RWPE1 (cell line): ENCODE results near the gene UFD1.

ENCODE experiments used
- CTCF ChIA-PET: fragments of 350-600 bp; sonication (Branson Sonifier 250); formaldehyde crosslinking; extraction: SDS; loops from one replicate; lab custom pipeline; 2021; lab: Yijun Ruan, JAX
- POLR2A ChIA-PET: fragments of 400-600 bp; formaldehyde crosslinking; extraction: SDS; loops from one replicate; lab custom pipeline; 2020; ENCODE audit warnings: antibody characterized with exemption; ENCODE audit not compliant: low non-redundant PET; lab: Yijun Ruan, JAX
- DNase-seq: peaks from one replicate; pipeline ENCODE4 v3.0.0; 2012; ENCODE audit warnings: low spot score
- H3K27ac ChIP-seq: fragments of 450-650 bp; 2 replicates; pipeline ENCODE4 v1.5.1; 2017
- CTCF ChIP-seq: fragments of 450-650 bp; conservative IDR thresholded peaks from 2 replicates; pipeline ENCODE4 v1.5.1; 2017; ENCODE audit warnings: low read depth, mild to moderate bottlenecking

UFD1 gene

DNA sequence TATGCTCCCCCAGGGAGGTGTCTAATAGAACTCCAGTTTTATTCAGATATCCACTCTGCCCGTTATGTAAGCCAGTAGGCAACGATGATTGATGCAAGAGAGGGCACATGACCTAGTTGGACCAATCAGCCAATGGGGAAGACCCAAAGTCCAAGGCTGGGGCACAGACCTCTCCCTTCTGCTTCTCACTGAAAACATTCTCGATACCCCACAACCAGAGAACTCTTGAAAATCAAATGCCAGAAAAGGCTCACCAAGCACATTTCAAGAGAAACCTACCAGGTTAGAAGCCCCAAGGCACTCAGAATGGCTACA, 54.9 kb downstream of the UFD1 start:
- POLR2A ChIA-PET, result no interaction called here
- no peak for TF ChIP-seq CTCF
- H3K27ac ChIP-seq, result no peak overlapping the region
- CTCF ChIA-PET, result interaction anchor here (0.7 kb wide), 1 partner anchor 230 kb away, joined by 3 read pairs; no protein-coding TSS in a partner anchor
- no peak for DNase-seq

DNA sequence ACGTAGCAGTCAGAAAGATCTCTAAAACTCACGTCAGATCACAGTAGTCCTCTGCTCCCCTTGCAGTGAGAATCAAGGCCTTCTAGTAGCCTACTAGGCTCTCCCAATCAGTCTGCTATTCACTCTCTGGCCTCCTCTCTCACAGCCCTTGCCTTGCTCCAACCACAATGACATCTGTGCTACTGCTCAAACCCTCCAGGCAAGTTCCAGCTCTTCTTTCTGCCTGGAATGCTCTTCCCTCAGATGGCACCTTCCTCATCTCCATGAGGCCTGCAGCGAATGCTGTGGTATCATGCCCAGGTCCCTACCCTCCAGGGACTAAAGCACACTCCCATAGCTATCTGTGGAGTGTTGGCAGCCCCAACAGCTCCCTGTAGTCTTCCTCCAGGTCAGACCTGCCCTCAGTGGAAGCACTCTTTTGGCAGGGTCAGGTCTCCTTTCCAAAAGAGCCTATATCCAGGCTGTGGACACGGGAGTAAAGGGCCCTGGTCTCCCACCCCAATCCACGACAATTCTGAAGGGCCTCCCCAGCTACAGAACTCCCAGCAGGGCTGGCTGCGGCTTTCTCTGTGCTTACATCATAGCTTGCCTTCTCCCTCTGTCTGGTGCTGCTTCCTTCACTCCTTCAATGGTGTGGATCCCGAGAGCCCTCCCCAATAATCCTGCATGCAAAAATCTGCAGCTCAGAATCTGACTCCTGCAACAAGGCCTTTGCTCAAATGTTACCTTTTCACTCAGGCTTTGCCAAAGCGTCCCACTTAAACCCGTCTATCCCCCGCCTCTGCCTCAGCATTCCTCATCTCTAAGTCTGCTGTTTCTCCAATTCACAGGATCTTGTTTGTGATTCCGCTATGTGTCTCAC, 56.3 kb downstream of the UFD1 start:
- DNase-seq, result no peak
- CTCF ChIA-PET, result no interaction called here
- TF ChIP-seq CTCF, result no peak
- POLR2A ChIA-PET, result no interaction called here
- peak overlapping the region; percentile 24; the same call in 1 of the 2 replicates for H3K27ac ChIP-seq

DNA sequence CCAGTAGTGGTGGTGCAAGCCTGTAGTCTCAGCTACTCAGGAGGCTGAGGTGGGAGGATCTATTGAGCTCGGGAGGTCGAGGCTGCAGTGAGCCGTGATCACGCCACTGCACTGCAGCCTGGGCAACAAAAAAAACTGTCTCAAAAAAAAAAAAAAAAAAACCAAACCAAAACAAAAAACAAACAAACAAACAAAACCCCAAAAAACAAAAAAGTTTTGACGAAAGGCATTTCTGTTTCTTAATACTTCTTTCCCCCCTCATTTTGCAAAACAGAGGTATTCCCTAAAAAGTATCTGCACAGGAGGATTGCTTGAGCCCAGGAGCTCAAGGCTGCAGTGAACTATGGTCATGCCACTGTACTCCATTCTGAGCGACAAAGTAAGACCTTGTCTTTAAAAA, 58.7 kb downstream of the UFD1 start:
- no peak for TF ChIP-seq CTCF
- DNase-seq, result no peak
- ChIA-PET CTCF (no interaction called here), POLR2A (no interaction called here)
- no peak overlapping the region for H3K27ac ChIP-seq

- TF ChIP-seq CTCF, result no peak
- CTCF ChIA-PET, result no interaction called here
- no peak overlapping the region for H3K27ac ChIP-seq
- DNase-seq, result no peak
- POLR2A ChIA-PET, result no interaction called here
These were observed 59.4 kb downstream of the UFD1 start for GRCh38 chr22:19419464-19420178.

DNA sequence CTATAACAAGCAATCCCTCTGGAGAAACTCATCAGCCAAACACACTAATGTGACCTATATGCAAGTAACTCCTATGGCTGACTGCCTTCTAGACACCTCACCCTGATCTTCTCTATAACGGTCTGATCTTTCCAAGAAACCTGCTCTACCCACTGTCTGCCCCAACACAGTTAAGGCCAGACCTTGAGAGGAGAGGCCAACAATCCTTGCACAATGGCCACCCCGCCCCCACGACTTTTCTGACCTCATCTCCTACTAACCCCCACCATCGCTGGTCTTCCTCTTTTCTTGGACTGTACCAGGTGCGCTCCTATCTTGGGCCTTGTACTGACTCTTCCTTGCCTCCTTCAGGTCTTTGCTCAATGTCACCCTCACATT, 59.9 kb downstream of the UFD1 start:
- no peak for TF ChIP-seq CTCF
- ChIA-PET CTCF (no interaction called here), POLR2A (no interaction called here)
- DNase-seq, result no peak
- no peak overlapping the region for H3K27ac ChIP-seq

GRCh38 chr22:19412923-19413322, 66.1 kb downstream of the UFD1 start:
- no peak for DNase-seq
- H3K27ac ChIP-seq, result no peak overlapping the region
- ChIA-PET POLR2A (no interaction called here), CTCF (no interaction called here)
- no peak for TF ChIP-seq CTCF
